HUDEP-2 (cell line): ENCODE measurements around the gene NGLY1.

Experiments
- DNase-seq, 76 experiments: peaks; one replicate each; lab custom pipeline; 2025; ENCODE audit not compliant: unreplicated experiment in 76 of 76; lab: John Stamatoyannopoulos, UW

The NGLY1 gene

DNA sequence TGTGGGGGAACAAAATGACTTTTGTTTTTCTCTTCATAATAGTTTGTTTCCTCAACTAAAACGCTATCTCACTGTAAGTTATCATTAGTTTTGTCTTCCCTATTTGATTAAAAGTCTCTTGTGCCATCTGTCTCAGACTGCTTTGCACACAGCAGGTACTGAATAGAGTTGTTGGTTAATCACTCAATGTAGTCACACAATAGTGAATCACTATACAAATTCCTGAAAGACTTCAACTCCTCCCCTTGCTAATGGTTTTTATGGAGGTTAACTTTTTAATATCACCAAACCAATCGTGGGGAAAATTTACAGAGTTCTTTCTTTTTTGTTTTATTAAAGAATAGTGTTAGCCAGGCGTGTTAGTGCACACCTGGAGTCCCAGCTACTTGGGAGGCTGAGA is 2.6 kb upstream of the NGLY1 start:
- no peak for DNase-seq

DNA sequence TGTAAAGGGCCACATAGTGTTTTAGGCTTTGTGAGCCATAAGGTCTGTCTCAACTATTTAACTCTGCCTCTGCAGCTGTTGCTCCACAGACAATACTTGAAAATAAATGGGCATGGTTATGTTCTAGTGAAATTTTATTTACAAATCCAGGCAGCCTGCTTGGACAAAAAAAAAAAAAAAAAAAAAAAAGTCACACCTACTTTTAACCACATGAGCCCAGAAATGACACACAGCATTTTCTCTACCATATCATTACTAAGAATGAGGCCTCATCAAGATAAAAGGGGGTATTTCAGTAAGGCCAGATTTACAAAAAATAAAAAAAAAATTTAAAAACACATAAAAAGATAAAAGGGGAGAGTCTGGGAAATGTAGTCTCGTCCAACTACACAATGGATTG is 1.7 kb upstream of the NGLY1 start:
- peak in 1 of 76 experiments; percentile 19 for DNase-seq

DNA sequence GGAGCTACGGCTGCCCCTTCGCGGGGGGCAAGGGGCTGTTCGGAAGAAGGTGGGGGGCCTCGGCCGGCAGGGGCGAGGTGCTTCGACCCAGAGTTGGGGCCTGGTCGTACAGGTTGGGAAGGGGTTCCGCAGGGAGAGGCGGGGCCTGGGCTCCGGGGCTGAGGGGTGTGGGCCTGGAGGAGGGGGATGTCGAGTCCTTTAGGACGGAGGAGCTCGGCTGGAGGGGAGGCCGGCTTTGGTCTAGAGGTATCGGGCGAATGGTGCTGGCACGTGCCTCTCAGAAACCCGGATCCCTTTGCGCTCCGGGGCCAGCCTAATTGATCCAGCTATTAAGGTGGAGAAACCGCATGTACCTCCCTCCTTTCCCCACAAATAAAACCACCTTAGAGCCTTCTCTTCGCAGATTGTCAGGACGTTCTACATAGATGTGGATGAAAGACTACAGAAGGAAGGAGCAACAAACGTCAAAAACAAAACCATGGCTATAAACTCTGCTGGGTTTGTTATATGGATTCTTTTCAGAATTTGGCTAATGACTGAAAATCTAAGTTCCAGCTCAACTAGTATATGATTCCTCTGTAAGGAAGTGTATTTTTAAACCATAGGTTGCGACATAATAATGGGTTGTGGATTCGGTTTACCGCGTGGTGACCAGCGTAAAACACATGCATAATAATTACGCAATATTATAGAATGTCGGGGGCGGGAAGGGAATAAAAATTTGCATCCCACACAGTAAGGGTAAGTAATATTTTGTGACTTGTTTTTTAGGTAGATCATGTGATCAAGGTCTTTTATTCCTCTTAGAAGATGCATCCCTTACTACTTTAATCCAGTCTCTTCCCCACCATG is 644 bp upstream of the NGLY1 start:
- peak in 54 of 76 experiments; percentile 6 to 82 (median 46) for DNase-seq

DNA sequence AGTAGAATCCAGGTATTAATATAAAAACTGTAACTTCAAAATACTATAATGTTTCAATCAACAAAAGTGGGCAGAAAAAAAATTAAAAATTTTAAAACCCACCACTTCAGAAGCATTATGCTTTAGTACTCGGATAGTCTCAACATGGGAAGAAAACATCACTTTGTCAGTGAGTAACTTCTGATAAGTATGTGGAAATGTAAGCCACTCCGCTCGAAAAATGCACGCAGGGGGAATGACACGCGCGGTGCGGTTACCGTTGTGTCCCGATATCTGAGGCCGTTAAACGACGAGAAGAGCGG is 656 bp downstream of the NGLY1 start:
- no peak for DNase-seq

DNA sequence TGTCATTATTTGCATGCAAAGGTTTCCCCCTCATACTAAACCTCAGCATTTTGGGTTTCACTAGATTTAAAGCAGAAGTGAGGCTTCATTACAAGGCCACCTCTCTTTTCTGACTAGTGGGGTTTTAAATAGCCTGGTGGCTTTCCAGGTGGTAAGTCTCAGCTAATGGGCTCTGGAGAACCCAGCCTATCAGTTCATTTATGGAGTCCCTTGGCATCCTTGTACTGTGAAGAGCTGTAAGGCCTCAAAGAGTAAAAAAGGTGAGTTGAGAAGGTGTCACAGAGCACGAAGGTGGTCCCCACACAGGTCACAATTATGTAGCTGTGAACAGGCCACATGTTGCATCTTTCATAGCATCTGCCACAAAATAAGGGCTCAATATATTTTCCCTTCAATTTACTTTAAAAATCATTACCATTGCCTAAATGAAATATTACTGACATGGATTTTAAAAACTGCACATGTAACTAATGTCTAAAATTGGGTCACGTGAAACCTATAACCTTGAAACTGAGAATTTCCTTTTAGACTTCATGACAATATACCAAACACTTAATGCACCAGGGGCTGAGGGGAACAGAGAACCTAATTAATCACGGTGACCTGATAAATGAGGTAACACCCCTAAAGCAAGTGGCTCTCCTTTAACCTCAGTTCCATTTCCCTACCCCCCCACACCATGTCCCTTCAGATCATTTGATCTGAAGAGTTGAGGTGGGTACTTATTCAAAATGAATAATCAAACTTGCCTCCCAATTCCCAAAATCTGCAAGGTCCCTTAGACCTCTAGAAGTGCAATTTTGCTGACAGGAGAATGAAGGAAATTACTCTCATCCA is 1.3 kb downstream of the NGLY1 start:
- DNase-seq, result peak in 3 of 76 experiments; percentile 2 to 15 (median 11)

DNA sequence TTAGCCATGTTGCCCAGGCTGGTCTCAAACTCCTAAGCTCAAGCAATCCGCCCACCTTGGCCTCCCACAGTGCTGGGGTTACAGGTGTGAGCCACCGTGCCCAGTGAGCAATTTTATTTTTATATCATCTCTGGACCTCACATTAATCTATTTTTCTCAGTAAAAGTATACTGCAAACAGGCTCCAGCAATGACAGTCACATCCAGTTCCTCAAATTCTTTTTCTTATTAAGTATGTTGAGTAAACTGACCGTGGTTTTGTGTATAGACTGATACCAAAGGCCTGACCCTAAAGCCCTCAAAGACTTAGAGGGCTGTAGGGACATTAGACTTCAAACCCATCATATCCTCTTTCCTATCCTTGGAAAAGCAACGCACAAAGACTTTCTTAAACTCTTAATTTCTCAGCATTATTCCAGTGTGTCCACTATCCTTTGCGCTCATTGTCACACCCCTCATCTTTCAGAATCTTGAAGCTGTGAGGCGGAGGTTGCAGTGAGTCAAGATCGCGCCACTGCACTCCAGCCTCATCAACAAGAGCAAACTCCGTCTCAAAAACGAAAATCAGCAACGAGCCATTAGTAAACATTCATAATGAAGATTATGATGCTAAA is 2.0 kb downstream of the NGLY1 start:
- no peak for DNase-seq

DNA sequence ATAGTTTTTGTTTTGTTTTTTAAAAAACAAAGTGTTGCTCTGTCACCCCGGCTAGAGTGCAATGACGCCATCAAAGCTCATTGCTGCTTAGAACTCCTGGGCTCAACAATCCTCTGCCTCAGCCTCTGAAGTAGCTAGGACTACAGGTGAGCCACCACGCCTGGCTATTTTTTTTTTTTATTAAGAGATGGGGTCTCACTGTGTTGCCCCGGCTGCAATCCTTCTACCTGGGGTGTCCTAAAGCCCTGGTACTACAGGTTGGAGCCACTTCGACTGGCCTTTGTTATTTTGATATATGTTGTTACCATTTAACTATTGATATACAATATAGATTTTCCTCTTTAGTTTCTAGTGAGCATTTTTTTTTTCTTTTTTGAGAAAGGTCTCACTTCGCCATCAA is 2.6 kb downstream of the NGLY1 start:
- DNase-seq, result no peak

DNA sequence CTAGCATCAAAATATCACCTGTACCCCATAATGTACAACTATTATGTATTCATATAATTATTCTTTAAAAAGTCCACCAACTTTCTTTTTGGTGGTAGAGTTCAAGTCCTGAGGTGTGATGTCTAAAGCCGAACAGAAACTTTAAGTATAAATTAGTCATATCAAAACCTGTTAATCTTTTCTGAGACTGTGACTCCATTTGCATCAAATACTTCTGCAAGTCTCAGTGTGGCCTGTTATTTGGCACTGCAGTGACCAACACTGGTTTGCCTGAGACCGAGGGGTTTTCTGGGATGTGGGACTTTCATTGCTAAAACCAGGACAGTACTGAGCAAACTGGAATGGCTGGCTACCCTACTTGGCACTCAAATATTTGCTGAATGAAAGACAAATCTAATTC is 7.3 kb downstream of the NGLY1 start:
- DNase-seq, result no peak

DNA sequence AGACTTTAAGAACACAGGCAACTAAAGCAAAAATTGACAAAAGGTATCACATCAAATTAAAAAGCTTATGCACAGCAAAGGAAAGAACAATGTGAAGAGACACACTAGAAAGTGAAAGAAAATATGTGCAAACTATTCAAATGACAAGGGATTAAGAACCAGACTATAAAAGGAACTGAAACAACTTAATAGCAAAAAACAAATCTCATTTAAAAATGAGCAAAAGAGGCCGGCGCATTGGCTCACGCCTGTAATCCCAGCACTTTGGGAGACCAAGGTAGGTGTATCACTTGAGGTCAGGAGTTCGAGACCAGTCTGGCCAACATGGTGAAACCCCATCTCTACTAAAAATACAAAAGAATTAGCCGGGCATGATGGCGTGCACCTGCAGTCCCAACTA is 14.4 kb downstream of the NGLY1 start:
- no peak for DNase-seq

DNA sequence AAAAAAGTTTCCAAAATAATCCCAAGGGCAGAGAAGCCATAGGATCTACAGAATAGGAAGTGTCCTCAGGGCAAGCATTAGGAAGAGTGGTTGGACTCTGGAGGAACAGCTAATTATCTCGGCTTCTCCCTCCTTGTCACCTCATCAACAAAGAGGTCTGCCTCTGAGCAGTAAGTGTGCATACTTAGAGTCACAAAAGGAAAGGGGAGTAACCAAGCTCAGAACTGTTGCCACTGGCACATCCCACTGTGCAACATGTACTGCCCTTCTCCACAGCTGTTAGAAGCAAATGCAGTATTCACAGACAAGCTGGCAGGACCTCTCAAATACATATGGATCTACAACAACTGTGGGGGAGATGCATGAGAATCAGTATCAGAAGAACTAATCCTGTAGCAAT is 31.5 kb downstream of the NGLY1 start:
- DNase-seq, result peak in 1 of 76 experiments; percentile 1

DNA sequence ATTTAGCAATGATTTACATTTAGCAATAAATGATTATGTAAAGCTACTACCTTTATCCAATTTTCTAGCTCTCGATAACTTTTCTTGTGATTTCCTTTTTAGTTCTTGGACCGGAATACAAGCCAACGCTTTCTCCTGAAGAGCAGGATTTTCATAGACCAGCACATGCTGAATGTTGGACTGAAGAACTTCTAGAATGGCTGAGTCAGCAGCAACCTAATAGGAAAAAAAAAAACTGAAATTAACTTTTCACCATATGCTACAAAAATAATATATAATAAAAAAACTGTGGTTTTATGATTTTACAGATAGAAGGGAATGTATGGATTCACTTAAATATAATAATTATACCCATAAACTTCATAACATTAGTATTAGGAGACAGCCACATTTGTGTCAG is 32.2 kb downstream of the NGLY1 start:
- no peak for DNase-seq

DNA sequence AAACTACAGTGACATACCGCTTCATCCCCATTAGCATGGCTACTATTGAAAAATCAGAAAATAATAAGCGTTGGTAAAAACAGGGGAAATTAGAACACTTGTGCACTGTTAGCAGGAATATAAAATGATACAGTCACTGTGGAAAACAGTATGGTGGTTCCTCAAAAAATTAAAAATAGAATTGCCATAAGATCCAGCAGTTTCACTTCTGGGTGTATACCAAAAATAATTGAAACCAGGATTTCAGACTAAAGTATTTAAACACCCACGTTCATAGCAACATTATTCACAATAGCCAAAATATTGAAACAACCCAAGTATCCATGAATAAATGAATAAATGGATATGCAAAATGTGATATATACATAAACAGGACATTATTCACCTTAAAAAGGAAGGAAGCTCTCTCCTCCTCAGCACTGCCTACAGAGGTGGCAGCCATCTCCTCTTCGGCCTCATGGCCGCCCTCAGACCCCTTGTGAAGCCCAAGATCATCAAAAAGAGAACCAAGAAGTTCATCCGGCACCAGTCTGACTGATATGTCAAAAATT is 34.1 kb downstream of the NGLY1 start:
- DNase-seq, result no peak

DNA sequence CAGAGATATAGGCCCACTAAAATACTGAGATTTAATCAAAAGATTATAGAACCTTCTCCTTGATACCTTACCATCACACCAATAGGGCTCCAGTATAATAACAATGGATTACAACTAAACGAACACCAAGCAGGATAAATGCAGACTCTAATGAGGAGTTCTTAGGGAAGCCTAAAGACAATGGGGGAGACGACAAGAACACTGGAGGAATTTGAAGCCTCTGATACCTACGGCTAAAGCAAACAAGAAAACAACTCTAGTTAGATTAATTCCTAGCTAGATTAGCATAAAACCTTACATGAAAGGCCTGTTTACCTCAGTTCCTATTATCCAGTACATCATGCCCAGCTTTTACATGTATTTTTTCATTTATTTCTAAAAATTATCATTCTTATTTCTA is 35.1 kb downstream of the NGLY1 start:
- DNase-seq, result no peak

DNA sequence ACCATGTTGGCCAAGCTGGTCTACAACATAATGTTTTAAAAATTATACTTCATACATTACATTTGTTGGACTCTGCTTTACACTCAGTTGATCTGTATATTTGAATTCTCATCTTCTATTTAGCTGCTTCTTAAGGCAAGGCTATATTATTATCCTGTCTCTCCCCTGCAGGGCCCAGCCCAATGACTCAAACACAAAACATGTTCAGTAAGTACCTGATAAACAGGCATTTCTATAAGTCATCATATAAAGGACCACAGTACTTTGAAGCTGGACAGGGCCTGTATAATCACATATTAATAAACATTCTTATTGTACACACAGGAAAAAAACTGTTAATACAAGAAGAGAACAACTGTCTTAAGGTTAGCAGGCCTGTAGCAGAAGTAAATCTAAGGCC is 36.2 kb downstream of the NGLY1 start:
- DNase-seq, result no peak

DNA sequence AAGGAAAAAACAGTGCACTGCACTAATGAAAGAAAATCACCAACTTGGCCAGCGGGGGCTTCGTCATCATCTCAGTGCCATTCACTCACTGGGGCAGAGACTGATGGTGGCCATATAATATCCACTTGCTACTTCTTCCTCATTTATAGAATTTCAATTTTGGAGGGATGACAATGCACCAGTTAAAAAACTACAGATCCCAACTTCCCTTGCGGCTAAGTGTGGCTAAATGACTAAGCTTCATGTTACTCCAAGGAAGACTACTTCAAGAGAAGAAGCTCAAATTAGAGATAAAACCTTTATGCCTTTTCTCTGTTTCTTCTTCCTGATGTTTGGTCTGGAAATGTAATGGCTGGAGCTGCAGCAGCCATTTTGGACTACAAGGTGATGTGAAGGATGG is 38.8 kb downstream of the NGLY1 start:
- no peak for DNase-seq

DNA sequence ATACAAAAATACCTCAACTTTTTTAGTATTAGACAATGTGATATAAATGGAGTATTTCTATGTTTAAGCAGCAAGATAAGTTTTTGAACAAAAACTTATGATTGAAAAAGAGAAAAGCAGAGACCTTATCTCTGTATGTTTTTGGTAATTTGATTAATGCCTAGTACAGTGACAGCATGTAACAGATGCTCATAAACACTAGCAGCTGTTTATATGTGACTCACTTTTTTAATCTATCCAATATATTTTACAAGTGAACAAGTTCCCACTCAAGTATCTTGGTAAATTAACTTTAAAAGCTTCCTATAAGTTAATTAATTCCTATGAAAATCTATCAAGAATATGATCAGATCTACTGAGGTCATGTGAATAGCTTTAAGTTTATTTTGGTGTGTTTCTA is 55.1 kb downstream of the NGLY1 start:
- DNase-seq, result no peak

DNA sequence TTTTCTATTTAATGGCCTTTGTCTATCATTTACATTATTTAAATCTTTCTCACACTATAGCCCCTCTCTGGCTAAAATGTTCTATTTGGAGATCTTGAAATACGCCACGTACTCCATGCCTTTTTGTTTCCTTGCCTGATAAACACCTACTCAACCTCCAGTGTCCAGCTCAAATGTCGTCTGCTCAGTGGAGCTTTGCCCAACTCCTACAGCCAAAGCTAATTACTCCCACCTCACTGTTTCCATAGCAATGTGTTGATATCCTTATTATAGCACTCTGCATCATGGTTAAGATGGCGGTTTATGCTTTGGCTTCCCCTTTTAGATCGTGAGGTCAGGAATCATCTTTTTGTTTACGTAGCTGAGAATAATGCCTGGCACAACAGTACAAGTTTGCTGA is 55.9 kb downstream of the NGLY1 start:
- DNase-seq, result no peak

DNA sequence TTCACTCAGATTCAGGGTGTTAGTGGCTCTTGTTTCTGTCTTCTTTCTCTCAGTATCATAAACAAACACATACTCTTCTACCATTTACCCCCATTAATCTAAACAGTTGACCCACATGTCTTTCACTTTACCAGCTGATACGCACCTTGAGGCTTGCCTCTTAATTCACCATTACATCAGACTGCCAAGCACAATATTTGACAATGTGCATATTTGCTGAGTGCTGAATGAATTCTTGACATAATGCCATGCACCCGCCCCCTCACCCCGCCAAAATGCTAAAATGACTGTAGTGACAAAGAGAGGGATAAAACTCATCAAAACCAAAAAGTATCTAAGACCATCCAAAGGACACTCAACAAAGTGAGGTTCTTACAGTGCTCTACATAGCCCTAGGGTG is 57.4 kb downstream of the NGLY1 start:
- DNase-seq, result no peak

DNA sequence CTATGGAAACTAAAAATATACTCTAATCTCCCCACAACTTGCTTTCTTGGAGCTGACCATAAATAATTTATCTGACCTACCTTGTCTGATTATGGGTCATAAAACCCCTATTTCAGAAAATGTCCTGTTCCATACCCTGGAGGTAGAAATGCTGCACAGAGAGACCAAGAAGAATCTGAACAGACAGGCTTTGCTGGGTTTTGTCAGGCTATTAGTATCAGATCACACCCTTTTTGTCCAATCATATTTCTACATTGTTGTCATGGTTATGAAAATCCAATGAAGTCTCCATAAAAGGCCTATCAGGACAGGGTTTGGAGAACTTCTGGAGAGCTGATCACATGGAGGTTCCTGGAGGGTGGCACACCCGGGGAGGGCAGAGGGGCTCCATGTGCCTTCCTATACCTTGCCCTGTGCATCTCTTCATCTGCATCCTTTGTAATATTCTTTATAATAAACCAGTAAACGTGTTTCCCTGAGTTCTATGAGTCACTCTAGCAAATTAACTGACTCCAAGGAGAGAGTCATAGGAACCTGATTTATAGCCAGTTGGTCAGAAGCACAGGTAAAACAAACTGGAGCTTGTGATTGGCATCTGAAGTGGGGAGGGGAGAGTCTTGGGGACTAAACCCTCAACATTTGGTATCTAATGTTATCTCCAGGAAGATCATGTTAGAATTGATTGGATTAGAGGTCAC is 58.1 kb downstream of the NGLY1 start:
- DNase-seq, result no peak

DNA sequence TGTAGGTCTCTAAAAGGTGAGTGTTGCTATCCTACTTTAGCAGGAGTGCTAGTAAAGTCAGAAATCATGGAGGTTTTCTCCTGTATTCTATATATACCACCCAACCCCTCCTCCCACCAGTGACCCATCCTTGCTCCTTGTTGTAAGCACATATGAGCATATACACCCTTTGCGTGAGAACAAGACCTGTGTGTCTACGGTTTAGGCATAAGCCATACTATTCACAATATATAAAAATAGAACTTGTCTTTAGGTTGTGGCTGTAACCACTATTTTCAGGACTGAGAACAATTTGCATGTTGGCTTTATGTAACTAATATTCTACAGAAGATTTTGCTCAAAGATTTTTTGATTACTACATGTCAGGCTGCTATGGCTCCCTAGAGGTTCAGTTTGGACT is 59.4 kb downstream of the NGLY1 start:
- no peak for DNase-seq

DNA sequence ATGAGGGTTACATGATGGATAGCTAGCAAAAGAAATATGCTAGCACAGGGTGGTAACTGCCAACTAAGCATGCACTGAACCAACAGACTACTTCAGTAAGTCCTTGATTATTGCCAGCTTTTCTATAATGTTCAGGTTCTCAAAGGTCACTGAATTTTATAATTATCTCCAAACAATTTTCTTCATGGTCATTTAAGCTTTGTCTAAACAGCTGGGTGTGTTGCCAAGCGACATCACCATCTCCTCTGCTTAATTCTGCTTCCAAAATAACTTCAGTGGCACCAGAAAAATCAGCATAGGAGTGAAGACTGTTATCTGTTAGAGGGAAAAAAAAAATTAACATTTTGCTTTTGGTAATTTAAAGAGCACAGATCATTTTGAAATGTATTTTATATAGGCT is 63.9 kb downstream of the NGLY1 start:
- no peak for DNase-seq
